HEK293 (cell line): ENCODE measurements around the gene STAB2.

Experiments
- CTCF ChIA-PET: fragments of 350-600 bp; formaldehyde crosslinking; extraction: SDS; loops from one replicate; lab custom pipeline; 2021; ENCODE audit warnings: antibody characterized with exemption; lab: Yijun Ruan, JAX
- POLR2A ChIA-PET: fragments of 300-600 bp; formaldehyde crosslinking; extraction: SDS; loops from one replicate; lab custom pipeline; 2020; ENCODE audit warnings: antibody characterized with exemption, inconsistent platforms; lab: Yijun Ruan, JAX
- H3K27ac ChIP-seq: fragments of 200-500 bp; sonication (Bioruptor generic); 2 replicates; pipeline ENCODE4 v1.5.1; 2014; ENCODE audit warnings: low read depth, low read length, control low read depth, inconsistent platforms; ENCODE audit errors: extremely low read depth
- H3K36me3 ChIP-seq, 2 experiments: fragments of 200-500 bp in 1 of 2; sonication (Bioruptor generic) in 1 of 2; 1 replicate in 1 of 2; 2 replicates in 1 of 2; pipeline ENCODE4 v1.5.1; 2014 to 2017; ENCODE audit warnings: inconsistent platforms in 2 of 2, low read length in 2 of 2; ENCODE audit not compliant: control insufficient read depth in 2 of 2, insufficient read depth in 1 of 2
- H3K4me1 ChIP-seq: fragments of 200-500 bp; sonication (Bioruptor generic); 2 replicates; pipeline ENCODE4 v1.5.1; 2014; ENCODE audit warnings: mild to moderate bottlenecking, low read length, inconsistent platforms; ENCODE audit not compliant: control insufficient read depth, insufficient read depth
- H3K4me3 ChIP-seq: 2 replicates; pipeline ENCODE4 v1.5.1; 2011; ENCODE audit warnings: low read depth, mild to moderate bottlenecking, control low read depth, low read length, moderate library complexity
- H3K9me3 ChIP-seq: fragments of 200-500 bp; sonication (Bioruptor generic); 2 replicates; pipeline ENCODE4 v1.5.1; 2014; ENCODE audit warnings: low read depth, low read length, inconsistent platforms; ENCODE audit not compliant: control insufficient read depth, insufficient read depth
- GLI4 ChIP-seq: fragments of 450-650 bp; formaldehyde crosslinking; IDR thresholded peaks from 2 replicates; pipeline ENCODE4 v1.5.1; 2016; ENCODE audit warnings: missing biosample characterization, missing genetic modification characterization
- HOXD13 ChIP-seq: sonication (generic); formaldehyde crosslinking; IDR thresholded peaks from 2 replicates; pipeline ENCODE4 v1.8.0; 2022; ENCODE audit warnings: missing genetic modification reagents, borderline replicate concordance
- IKZF3 ChIP-seq: fragments of 450-650 bp; IDR thresholded peaks from 2 replicates; pipeline ENCODE4 v1.5.0; 2018; ENCODE audit warnings: missing biosample characterization, mild to moderate bottlenecking, missing genetic modification characterization, moderate library complexity
- INSM2 ChIP-seq: fragments of 450-650 bp; formaldehyde crosslinking; IDR thresholded peaks from 2 replicates; pipeline ENCODE4 v1.5.1; 2016; ENCODE audit warnings: missing biosample characterization, missing genetic modification characterization
- KLF8 ChIP-seq: fragments of 450-650 bp; formaldehyde crosslinking; IDR thresholded peaks from 2 replicates; pipeline ENCODE4 v1.5.1; 2016; ENCODE audit warnings: missing biosample characterization, missing genetic modification characterization
- MZF1 ChIP-seq: fragments of 450-650 bp; formaldehyde crosslinking; IDR thresholded peaks from 2 replicates; pipeline ENCODE4 v1.5.1; 2017; ENCODE audit warnings: missing biosample characterization, missing genetic modification characterization, borderline replicate concordance
- PBX3 ChIP-seq: sonication (generic); formaldehyde crosslinking; IDR thresholded peaks from 2 replicates; pipeline ENCODE4 v1.8.1; 2022; ENCODE audit warnings: mild to moderate bottlenecking, moderate library complexity, missing genetic modification reagents
- WT1 ChIP-seq: fragments of 450-650 bp; formaldehyde crosslinking; IDR thresholded peaks from 2 replicates; pipeline ENCODE4 v1.5.1; 2016; ENCODE audit warnings: missing biosample characterization, missing genetic modification characterization
- ZNF121 ChIP-seq: fragments of 450-650 bp; formaldehyde crosslinking; IDR thresholded peaks from 2 replicates; pipeline ENCODE4 v1.5.1; 2016; ENCODE audit warnings: missing biosample characterization, missing genetic modification characterization
- ZNF2 ChIP-seq: fragments of 450-650 bp; formaldehyde crosslinking; IDR thresholded peaks from 2 replicates; pipeline ENCODE4 v1.5.1; 2016; ENCODE audit warnings: missing biosample characterization, missing genetic modification characterization
- ZNF391 ChIP-seq: fragments of 450-650 bp; formaldehyde crosslinking; IDR thresholded peaks from 2 replicates; pipeline ENCODE4 v1.5.1; 2016; ENCODE audit warnings: low read depth, missing biosample characterization, missing genetic modification characterization, borderline replicate concordance
- ZNF433 ChIP-seq: fragments of 450-650 bp; formaldehyde crosslinking; IDR thresholded peaks from 2 replicates; pipeline ENCODE4 v1.5.1; 2016; ENCODE audit warnings: missing biosample characterization, missing genetic modification characterization, low read depth
- ZNF513 ChIP-seq: fragments of 450-650 bp; IDR thresholded peaks from 2 replicates; pipeline ENCODE4 v1.5.1; 2018; ENCODE audit warnings: missing biosample characterization, missing genetic modification characterization
- ZNF561 ChIP-seq: fragments of 450-650 bp; IDR thresholded peaks from 2 replicates; pipeline ENCODE4 v1.5.1; 2018; ENCODE audit warnings: missing biosample characterization, missing genetic modification characterization, borderline replicate concordance
- ZNF580 ChIP-seq: fragments of 450-650 bp; formaldehyde crosslinking; IDR thresholded peaks from 2 replicates; pipeline ENCODE4 v1.5.1; 2016; ENCODE audit warnings: missing biosample characterization, missing genetic modification characterization
- ZNF776 ChIP-seq: fragments of 450-650 bp; formaldehyde crosslinking; IDR thresholded peaks from 2 replicates; pipeline ENCODE4 v1.5.0; 2017; ENCODE audit warnings: missing biosample characterization, missing genetic modification characterization, borderline replicate concordance
- ZNF791 ChIP-seq: fragments of 450-650 bp; formaldehyde crosslinking; IDR thresholded peaks from 2 replicates; pipeline ENCODE4 v1.5.1; 2016; ENCODE audit warnings: missing biosample characterization, missing genetic modification characterization
- TF ChIP-seq, protein P1 (sequence below): fragments of 450-650 bp; formaldehyde crosslinking; IDR thresholded peaks from 2 replicates; pipeline ENCODE4 v1.5.1; 2016; ENCODE audit warnings: missing biosample characterization, missing genetic modification characterization

The STAB2 gene

GRCh38 chr12:103599274-103599673, 12.2 kb downstream of the STAB2 start:
- peaks cover 3% of the 10 kb centered on the region for H3K4me1 ChIP-seq
- no peak for TF ChIP-seq IKZF3 (tag by site-specific recombination)
- TF ChIP-seq ZNF791 (tag by site-specific recombination), result no peak
- TF ChIP-seq ZNF513 (tag by site-specific recombination), result no peak
- TF ChIP-seq WT1 (tag by site-specific recombination), result no peak
- TF ChIP-seq MZF1 (tag by site-specific recombination), result no peak
- no peak for TF ChIP-seq ZNF580 (tag by site-specific recombination)
- no peak for TF ChIP-seq ZNF561 (tag by site-specific recombination)
- TF ChIP-seq INSM2 (tag by site-specific recombination), result no peak
- no peak overlapping the region for H3K4me3 ChIP-seq
- no peak overlapping the region for H3K27ac ChIP-seq
- H3K9me3 ChIP-seq, result no peaks in the 10 kb centered on the region
- POLR2A ChIA-PET, result no interaction called here
- CTCF ChIA-PET, result interaction anchor here (0.7 to 1.1 kb wide), 3 partner anchors 13 to 34 kb away, joined by 3 to 5 read pairs (median 3); no protein-coding TSS in a partner anchor
- no peaks in the 10 kb centered on the region for H3K36me3 ChIP-seq

- Histone ChIP-seq H3K27ac (no peak overlapping the region), H3K36me3 (no peaks in the 10 kb centered on the region), H3K9me3 (no peaks in the 10 kb centered on the region), H3K4me1 (peaks cover 3% of the 10 kb centered on the region), H3K4me3 (no peak overlapping the region)
- POLR2A ChIA-PET, result no interaction called here
- TF ChIP-seq KLF8 (tag by site-specific recombination), result no peak
- TF ChIP-seq GLI4 (tag by site-specific recombination), result no peak
- no peak for TF ChIP-seq ZNF391 (tag by site-specific recombination)
- no peak for TF ChIP-seq HOXD13 (CRISPR knock-in tag)
- no peak for TF ChIP-seq ZNF776 (tag by site-specific recombination)
- TF ChIP-seq ZNF121 (tag by site-specific recombination), result no peak
- TF ChIP-seq ZNF2, result no peak
- TF ChIP-seq, protein P1, sequence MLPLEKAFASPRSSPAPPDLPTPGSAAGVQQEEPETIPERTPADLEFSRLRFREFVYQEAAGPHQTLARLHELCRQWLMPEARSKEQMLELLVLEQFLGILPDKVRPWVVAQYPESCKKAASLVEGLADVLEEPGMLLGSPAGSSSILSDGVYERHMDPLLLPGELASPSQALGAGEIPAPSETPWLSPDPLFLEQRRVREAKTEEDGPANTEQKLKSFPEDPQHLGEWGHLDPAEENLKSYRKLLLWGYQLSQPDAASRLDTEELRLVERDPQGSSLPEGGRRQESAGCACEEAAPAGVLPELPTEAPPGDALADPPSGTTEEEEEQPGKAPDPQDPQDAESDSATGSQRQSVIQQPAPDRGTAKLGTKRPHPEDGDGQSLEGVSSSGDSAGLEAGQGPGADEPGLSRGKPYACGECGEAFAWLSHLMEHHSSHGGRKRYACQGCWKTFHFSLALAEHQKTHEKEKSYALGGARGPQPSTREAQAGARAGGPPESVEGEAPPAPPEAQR (tag by site-specific recombination), result no peak
- no peak for TF ChIP-seq PBX3
- no peak for TF ChIP-seq ZNF433 (tag by site-specific recombination)
- CTCF ChIA-PET, result interaction anchor here (1.7 kb wide), 1 partner anchor 31 kb away, joined by 6 read pairs; no protein-coding TSS in a partner anchor
Observed at GRCh38 chr12:103600967-103601728, 14.1 kb downstream of the STAB2 start.
